ENCODE results near the gene FGD2.

DNA sequence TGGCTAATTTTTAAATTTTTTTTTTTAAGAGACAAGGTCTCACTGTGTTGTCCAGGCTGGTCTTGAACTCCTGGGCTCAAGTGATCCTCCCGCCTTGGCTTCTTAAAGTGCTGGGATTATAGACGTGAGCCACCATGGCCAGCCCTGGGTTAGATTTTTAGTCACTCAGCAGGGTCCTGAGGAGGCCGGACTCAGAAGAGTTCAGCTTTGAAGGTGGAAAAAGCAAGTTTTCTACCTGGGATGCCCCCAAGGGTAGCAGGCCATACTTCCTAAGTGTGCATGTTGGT, 44.2 kb downstream of the FGD2 start:
- TF ChIP-seq, protein P1, sequence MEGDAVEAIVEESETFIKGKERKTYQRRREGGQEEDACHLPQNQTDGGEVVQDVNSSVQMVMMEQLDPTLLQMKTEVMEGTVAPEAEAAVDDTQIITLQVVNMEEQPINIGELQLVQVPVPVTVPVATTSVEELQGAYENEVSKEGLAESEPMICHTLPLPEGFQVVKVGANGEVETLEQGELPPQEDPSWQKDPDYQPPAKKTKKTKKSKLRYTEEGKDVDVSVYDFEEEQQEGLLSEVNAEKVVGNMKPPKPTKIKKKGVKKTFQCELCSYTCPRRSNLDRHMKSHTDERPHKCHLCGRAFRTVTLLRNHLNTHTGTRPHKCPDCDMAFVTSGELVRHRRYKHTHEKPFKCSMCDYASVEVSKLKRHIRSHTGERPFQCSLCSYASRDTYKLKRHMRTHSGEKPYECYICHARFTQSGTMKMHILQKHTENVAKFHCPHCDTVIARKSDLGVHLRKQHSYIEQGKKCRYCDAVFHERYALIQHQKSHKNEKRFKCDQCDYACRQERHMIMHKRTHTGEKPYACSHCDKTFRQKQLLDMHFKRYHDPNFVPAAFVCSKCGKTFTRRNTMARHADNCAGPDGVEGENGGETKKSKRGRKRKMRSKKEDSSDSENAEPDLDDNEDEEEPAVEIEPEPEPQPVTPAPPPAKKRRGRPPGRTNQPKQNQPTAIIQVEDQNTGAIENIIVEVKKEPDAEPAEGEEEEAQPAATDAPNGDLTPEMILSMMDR (IDR thresholded peaks at IDR 0.05 in 8 of 11, conservative IDR thresholded peaks at IDR 0.05 in 3 of 11): no peak
- no peak for TF ChIP-seq POLR2AphosphoS5 (IDR thresholded peaks at IDR 0.05)
- TF ChIP-seq POLR2A (IDR thresholded peaks at IDR 0.05): no peak
